Tibial artery (tissue), 4 donors: ENCODE results near the gene NUP43.

Source experiments
- DNase-seq, 2 donors: peaks; one replicate each; pipeline ENCODE4 v3.0.0-alpha.2; 2019
- H3K27ac ChIP-seq, 2 donors: fragments of 200-600 bp; sonication (generic) in 1 of 2; 1 replicate in 1 of 2; 2 replicates in 1 of 2; pipeline ENCODE4 v1.5.1; 2018 to 2019; ENCODE audit warnings: mild to moderate bottlenecking in 1 of 2
- H3K27me3 ChIP-seq, 2 donors: fragments of 200-600 bp; sonication (generic) in 1 of 2; one replicate each; pipeline versions ENCODE4 v1.5.1 to v1.6.0; 2016 to 2019
- H3K36me3 ChIP-seq, 3 donors: fragments of 200-600 bp; sonication (generic) in 2 of 3; one replicate each; pipeline ENCODE4 v1.5.1; 2016 to 2019; ENCODE audit warnings: mild to moderate bottlenecking in 2 of 3
- H3K4me1 ChIP-seq, 4 donors: fragments of 200-600 bp; sonication (generic) in 2 of 4; 1 replicate in 3 of 4; 2 replicates in 1 of 4; pipeline ENCODE4 v1.5.1; 2016 to 2019
- H3K4me3 ChIP-seq, 2 donors: fragments of 200-600 bp; sonication (generic) in 1 of 2; 1 replicate in 1 of 2; 2 replicates in 1 of 2; pipeline ENCODE4 v1.5.1; 2018 to 2019; ENCODE audit warnings: mild to moderate bottlenecking in 2 of 2
- H3K9me3 ChIP-seq, 3 donors: fragments of 200-600 bp; sonication (generic) in 1 of 3; one replicate each; pipeline ENCODE4 v1.5.1; 2016 to 2019
- CTCF ChIP-seq, 2 experiments: fragments of 200-600 bp in 1 of 2; fragments of 450-650 bp in 1 of 2; IDR thresholded peaks; one replicate each; pipeline ENCODE4 v1.5.1; 2017 to 2019; ENCODE audit warnings: antibody characterized with exemption in 2 of 2, mild to moderate bottlenecking in 1 of 2, moderate library complexity in 1 of 2
- intact Hi-C: fragments of 100-400 bp; cut with DNase I; formaldehyde crosslinking; loops from one replicate; pipeline ENCODE4 v1.15.0; 2023; ENCODE audit warnings: low total_unique reads

The NUP43 gene

GRCh38 chr6:149777624-149778023, 31.3 kb upstream of the NUP43 start:
- no peak for DNase-seq
- no peaks in the 10 kb centered on the region for H3K4me1 ChIP-seq
- no peak for TF ChIP-seq CTCF (IDR thresholded peaks at IDR 0.05)
- H3K27ac ChIP-seq = no peak overlapping the region
- intact Hi-C loops = no loop called here
- H3K9me3 ChIP-seq = no peaks in the 10 kb centered on the region
- no peaks in the 10 kb centered on the region for H3K27me3 ChIP-seq
- H3K4me3 ChIP-seq = no peak overlapping the region
- H3K36me3 ChIP-seq = peaks cover 17 to 47% (median 34%) of the 10 kb centered on the region in 3 donors

GRCh38 chr6:149771925-149772324, 25.6 kb upstream of the NUP43 start:
- Histone ChIP-seq H3K27ac (no peak overlapping the region), H3K27me3 (no peaks in the 10 kb centered on the region), H3K4me3 (no peak overlapping the region), H3K4me1 (peaks cover 0 to 3% (median under 1%) of the 10 kb centered on the region in 4 donors), H3K36me3 (peaks cover 32 to 48% (median 44%) of the 10 kb centered on the region in 3 donors), H3K9me3 (no peaks in the 10 kb centered on the region)
- intact Hi-C loops = no loop called here
- TF ChIP-seq CTCF (IDR thresholded peaks at IDR 0.05) = no peak
- DNase-seq = no peak

DNA sequence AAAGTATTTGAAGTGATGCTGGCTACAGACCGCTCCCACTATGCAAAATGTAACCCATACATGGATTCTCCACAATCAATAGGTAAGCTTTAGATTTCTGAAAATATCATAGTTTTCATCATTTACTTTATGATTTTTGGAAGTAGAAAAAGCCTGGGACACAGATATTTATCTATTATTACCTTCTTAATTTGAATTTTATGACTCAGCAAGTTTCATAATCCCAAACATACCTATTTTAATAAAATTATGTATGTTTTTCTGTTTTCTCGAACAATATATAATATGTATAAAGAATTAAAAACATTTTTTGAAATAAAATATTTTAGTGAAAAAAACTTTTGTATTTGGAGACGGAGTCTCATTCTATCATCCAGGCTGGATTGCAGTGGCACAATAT, 24.9 kb upstream of the NUP43 start:
- Histone ChIP-seq H3K4me3 (no peak overlapping the region), H3K27me3 (no peaks in the 10 kb centered on the region), H3K4me1 (peaks cover 0 to 8% (median 3%) of the 10 kb centered on the region in 4 donors), H3K9me3 (peaks cover 0 to 3% (median 0%) of the 10 kb centered on the region in 3 donors), H3K27ac (no peak overlapping the region), H3K36me3 (peaks cover 33 to 46% (median 44%) of the 10 kb centered on the region in 3 donors)
- no peak for TF ChIP-seq CTCF (IDR thresholded peaks at IDR 0.05)
- intact Hi-C loops = no loop called here
- DNase-seq = no peak

- intact Hi-C loops = no loop called here
- TF ChIP-seq CTCF (IDR thresholded peaks at IDR 0.05) = no peak
- H3K36me3 ChIP-seq = peaks cover 32 to 41% (median 40%) of the 10 kb centered on the region in 3 donors
Measured at GRCh38 chr6:149769676-149770075, 23.3 kb upstream of the NUP43 start.

DNA sequence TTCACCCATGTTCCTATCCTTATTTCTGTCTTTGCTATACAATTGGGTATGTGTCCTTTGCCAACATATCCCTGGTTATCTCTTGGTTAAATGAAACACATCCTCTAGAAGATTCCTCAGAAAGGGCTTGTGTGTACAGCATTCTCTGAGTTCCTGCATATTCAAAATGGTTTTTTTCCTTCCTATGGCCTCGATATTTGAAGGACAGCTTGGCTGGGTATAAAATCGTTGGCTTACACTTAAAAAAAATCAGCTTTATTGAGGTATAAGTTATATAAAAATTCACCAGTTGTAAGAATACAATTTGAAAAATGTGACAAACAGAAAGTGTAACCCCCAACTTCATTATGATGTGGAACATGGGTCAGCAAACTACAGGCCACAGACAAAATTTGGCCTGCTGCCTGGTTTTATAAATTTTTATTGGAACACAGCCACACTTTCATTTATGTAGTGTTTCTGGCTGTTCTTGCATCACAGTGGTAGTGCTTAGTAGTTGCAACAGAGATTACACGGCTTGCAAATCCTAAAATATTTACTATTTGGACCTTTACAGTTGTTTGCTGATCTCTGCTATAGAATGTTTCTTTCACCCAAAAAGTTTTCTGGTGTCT, 19.9 kb upstream of the NUP43 start:
- Histone ChIP-seq H3K4me3 (no peak overlapping the region), H3K9me3 (peaks cover 0 to 3% (median 0%) of the 10 kb centered on the region in 3 donors), H3K36me3 (peaks cover 0 to 11% (median 10%) of the 10 kb centered on the region in 3 donors), H3K27ac (no peak overlapping the region), H3K27me3 (no peaks in the 10 kb centered on the region), H3K4me1 (peaks cover 0 to 19% (median 3%) of the 10 kb centered on the region in 4 donors)
- no peak for TF ChIP-seq CTCF (IDR thresholded peaks at IDR 0.05)
- intact Hi-C loops = no loop called here
- no peak for DNase-seq

More at GRCh38 chr6:149769676-149770075, 23.3 kb upstream of the NUP43 start:
- no peak overlapping the region for H3K4me3 ChIP-seq
- peaks cover 0 to 8% (median 3%) of the 10 kb centered on the region in 4 donors for H3K4me1 ChIP-seq
- DNase-seq = no peak
- no peaks in the 10 kb centered on the region for H3K27me3 ChIP-seq
- peaks cover 0 to 3% (median 0%) of the 10 kb centered on the region in 3 donors for H3K9me3 ChIP-seq
- no peak overlapping the region for H3K27ac ChIP-seq
